ENCODE results near the gene ERP27.
A peak's percentile ranks its signal among the peaks of the same experiment; 100 is the strongest.

ERP27 gene

DNA sequence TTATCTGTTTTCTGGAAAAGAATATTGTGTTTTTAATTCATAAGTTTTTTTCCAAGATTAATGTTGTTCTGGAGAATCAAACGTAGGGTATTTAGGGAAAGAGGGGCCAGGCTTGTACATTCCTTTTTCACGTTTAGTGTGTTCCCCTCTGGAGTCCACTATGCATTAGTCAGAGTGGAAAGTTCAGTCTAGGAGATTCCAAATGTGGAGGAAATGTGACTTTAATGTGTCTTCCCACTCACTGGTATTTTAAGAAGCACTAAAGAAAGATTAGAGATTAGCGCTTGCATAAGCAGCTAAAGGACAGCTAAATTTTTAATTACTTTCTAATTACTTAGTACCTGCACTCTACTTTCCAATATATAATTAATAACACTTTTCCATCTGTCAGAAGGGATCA is 30.1 kb upstream of the ERP27 start:
- no peaks in the 10 kb centered on the region for H3K27me3 ChIP-seq (replicated peaks in 2 of 5; ENCODE audit: control insufficient read depth in 4 of 5, insufficient read depth in 5 of 5, low read length in 4 of 5)
- ChIA-PET POLR2A (no interaction called here), CTCF (interaction anchor here (1.8 to 2.0 kb wide), 3 partner anchors 9 to 27 kb away, joined by 5 to 7 read pairs (median 6); no protein-coding TSS in a partner anchor)
- WGBS (ENCODE audit: insufficient coverage) = 43% methylated on average over 2 of the region's 3 CpGs
- H3K36me3 ChIP-seq (ENCODE audit: control insufficient read depth in 4 of 4, insufficient read depth in 4 of 4, low read length in 3 of 4) = no peaks in the 10 kb centered on the region
- DNase-seq = no peak
- no peaks in the 10 kb centered on the region for H3K9me3 ChIP-seq (ENCODE audit: control extremely low read depth in 1 of 5, control insufficient read depth in 4 of 5, insufficient read depth in 2 of 5, low read depth in 1 of 5, low read length in 4 of 5)
- no peak overlapping the region for H3K27ac ChIP-seq (ENCODE audit: insufficient read depth in 1 of 2, low read depth in 1 of 2, low read length in 2 of 2, poor library complexity in 1 of 2, severe bottlenecking in 2 of 2)
- peaks cover 11 to 34% (median 22%) of the 10 kb centered on the region in 4 experiments for H3K4me1 ChIP-seq (ENCODE audit: control extremely low read depth in 1 of 4, control insufficient read depth in 4 of 4, insufficient read depth in 4 of 4, low read length in 3 of 4)
- H3K4me3 ChIP-seq (ENCODE audit: control insufficient read depth in 1 of 7, extremely low read depth in 1 of 7, insufficient read depth in 4 of 7, low read depth in 2 of 7, low read length in 6 of 7) = no peak overlapping the region

DNA sequence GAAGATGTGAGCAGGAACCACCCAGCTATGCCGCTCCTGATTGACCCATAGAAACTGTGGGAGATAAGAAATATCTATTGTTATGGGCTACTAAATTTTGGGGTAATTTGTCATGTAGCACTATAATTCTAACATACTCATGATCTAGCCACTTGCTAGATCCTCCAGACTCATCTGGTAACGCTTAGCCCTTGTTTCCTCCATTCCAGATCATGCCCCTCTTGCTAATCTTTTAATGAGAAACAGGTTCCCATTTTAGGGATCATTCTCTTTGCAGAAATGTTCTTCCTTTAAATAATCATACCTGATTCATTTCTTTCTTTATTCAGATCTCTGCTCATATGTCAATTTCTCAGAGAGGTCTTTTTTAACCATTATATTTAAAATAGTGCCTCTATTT is 26.9 kb upstream of the ERP27 start:
- POLR2A ChIA-PET = no interaction called here
- 100% methylated on average over 1 of the region's 2 CpGs for WGBS (ENCODE audit: insufficient coverage)
- no peak overlapping the region for H3K4me3 ChIP-seq (ENCODE audit: control insufficient read depth in 1 of 7, extremely low read depth in 1 of 7, insufficient read depth in 4 of 7, low read depth in 2 of 7, low read length in 6 of 7)
- H3K9me3 ChIP-seq (ENCODE audit: control extremely low read depth in 1 of 5, control insufficient read depth in 4 of 5, insufficient read depth in 2 of 5, low read depth in 1 of 5, low read length in 4 of 5) = no peaks in the 10 kb centered on the region
- H3K4me1 ChIP-seq (ENCODE audit: control extremely low read depth in 1 of 4, control insufficient read depth in 4 of 4, insufficient read depth in 4 of 4, low read length in 3 of 4) = peaks cover 23 to 54% (median 36%) of the 10 kb centered on the region in 4 experiments
- H3K27ac ChIP-seq (ENCODE audit: insufficient read depth in 1 of 2, low read depth in 1 of 2, low read length in 2 of 2, poor library complexity in 1 of 2, severe bottlenecking in 2 of 2) = peak overlapping the region in 1 of 2 experiments; percentile 6
- DNase-seq = no peak
- H3K27me3 ChIP-seq (replicated peaks in 2 of 5; ENCODE audit: control insufficient read depth in 4 of 5, insufficient read depth in 5 of 5, low read length in 4 of 5) = no peaks in the 10 kb centered on the region
- no peaks in the 10 kb centered on the region for H3K36me3 ChIP-seq (ENCODE audit: control insufficient read depth in 4 of 4, insufficient read depth in 4 of 4, low read length in 3 of 4)
- CTCF ChIA-PET = interaction anchor here (1.0 to 1.3 kb wide), 4 partner anchors 13 to 137 kb away, joined by 3 to 5 read pairs (median 3); no protein-coding TSS in a partner anchor

DNA sequence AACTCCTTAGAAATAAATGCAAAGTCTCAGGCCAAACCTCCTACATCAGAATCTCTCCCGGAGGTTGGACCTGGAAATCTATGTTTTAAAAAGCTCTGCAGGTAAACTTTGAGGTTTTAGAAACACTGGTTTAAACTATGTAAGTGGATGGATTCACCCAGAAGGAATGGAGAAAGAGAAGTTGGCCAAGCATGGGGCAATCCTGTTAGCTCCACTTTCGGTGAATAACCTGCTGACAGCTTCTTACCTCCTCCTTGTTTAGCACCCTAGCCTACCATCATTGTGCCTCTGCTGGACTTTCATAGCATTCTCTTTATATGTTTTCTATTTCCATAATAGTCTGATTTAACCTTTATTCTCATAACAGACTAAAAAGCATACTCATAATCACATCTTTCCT is 26.1 kb upstream of the ERP27 start:
- POLR2A ChIA-PET = no interaction called here

DNA sequence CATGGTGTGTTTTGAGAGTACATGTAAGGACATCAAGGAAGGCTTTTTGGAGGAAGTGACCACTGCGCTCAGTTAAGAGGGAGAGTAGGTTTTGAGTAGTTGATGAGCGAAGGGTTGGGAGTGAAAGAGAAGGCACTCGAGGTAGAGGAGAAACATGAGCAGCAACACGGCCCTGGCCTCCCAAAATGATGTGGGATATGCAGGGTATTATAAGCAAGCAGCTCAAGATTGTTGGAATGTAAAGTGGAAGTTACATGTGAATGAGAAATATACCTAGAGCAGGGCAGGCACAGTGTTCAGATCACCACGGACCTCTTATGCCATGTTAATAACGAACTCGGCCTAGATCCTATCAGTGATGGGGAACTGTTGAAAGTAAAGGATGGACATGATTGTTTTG is 25.2 kb upstream of the ERP27 start:
- peak overlapping the region in 1 of 7 experiments; percentile 29 for H3K4me3 ChIP-seq (ENCODE audit: control insufficient read depth in 1 of 7, extremely low read depth in 1 of 7, insufficient read depth in 4 of 7, low read depth in 2 of 7, low read length in 6 of 7)
- H3K36me3 ChIP-seq (ENCODE audit: control insufficient read depth in 4 of 4, insufficient read depth in 4 of 4, low read length in 3 of 4) = peaks cover 0 to 14% (median 0%) of the 10 kb centered on the region in 4 experiments
- no peaks in the 10 kb centered on the region for H3K9me3 ChIP-seq (ENCODE audit: control extremely low read depth in 1 of 5, control insufficient read depth in 4 of 5, insufficient read depth in 2 of 5, low read depth in 1 of 5, low read length in 4 of 5)
- ChIA-PET POLR2A (interaction anchor here (0.6 to 0.7 kb wide), 2 partner anchors 32 to 182 kb away, joined by 3 read pairs; no protein-coding TSS in a partner anchor), CTCF (interaction anchor here (1.3 kb wide), 1 partner anchor 26 kb away, joined by 5 read pairs; no protein-coding TSS in a partner anchor)
- WGBS (ENCODE audit: insufficient coverage) = 97% methylated on average over 7 of the region's 7 CpGs
- no peak for DNase-seq
- H3K27ac ChIP-seq (ENCODE audit: insufficient read depth in 1 of 2, low read depth in 1 of 2, low read length in 2 of 2, poor library complexity in 1 of 2, severe bottlenecking in 2 of 2) = peak overlapping the region; percentile 19 to 94
- H3K4me1 ChIP-seq (ENCODE audit: control extremely low read depth in 1 of 4, control insufficient read depth in 4 of 4, insufficient read depth in 4 of 4, low read length in 3 of 4) = peaks cover 36 to 71% (median 53%) of the 10 kb centered on the region in 4 experiments
- no peaks in the 10 kb centered on the region for H3K27me3 ChIP-seq (replicated peaks in 2 of 5; ENCODE audit: control insufficient read depth in 4 of 5, insufficient read depth in 5 of 5, low read length in 4 of 5)

More for the DNA sequence above, 26.1 kb upstream of the ERP27 start:
- Histone ChIP-seq H3K4me3 (ENCODE audit: control insufficient read depth in 1 of 7, extremely low read depth in 1 of 7, insufficient read depth in 4 of 7, low read depth in 2 of 7, low read length in 6 of 7) (no peak overlapping the region), H3K27me3 (replicated peaks in 2 of 5; ENCODE audit: control insufficient read depth in 4 of 5, insufficient read depth in 5 of 5, low read length in 4 of 5) (no peaks in the 10 kb centered on the region), H3K36me3 (ENCODE audit: control insufficient read depth in 4 of 4, insufficient read depth in 4 of 4, low read length in 3 of 4) (peaks cover 0 to 7% (median 0%) of the 10 kb centered on the region in 4 experiments), H3K4me1 (ENCODE audit: control extremely low read depth in 1 of 4, control insufficient read depth in 4 of 4, insufficient read depth in 4 of 4, low read length in 3 of 4) (peaks cover 31 to 62% (median 44%) of the 10 kb centered on the region in 4 experiments), H3K27ac (ENCODE audit: insufficient read depth in 1 of 2, low read depth in 1 of 2, low read length in 2 of 2, poor library complexity in 1 of 2, severe bottlenecking in 2 of 2) (peak overlapping the region; percentile 25 to 47), H3K9me3 (ENCODE audit: control extremely low read depth in 1 of 5, control insufficient read depth in 4 of 5, insufficient read depth in 2 of 5, low read depth in 1 of 5, low read length in 4 of 5) (no peaks in the 10 kb centered on the region)
- DNase-seq = no peak
- 78% methylated on average over 1 of the region's 2 CpGs for WGBS (ENCODE audit: insufficient coverage)
- CTCF ChIA-PET = interaction anchor here (1.0 to 1.3 kb wide), 5 partner anchors 14 to 136 kb away, joined by 3 to 5 read pairs (median 3); no protein-coding TSS in a partner anchor

DNA sequence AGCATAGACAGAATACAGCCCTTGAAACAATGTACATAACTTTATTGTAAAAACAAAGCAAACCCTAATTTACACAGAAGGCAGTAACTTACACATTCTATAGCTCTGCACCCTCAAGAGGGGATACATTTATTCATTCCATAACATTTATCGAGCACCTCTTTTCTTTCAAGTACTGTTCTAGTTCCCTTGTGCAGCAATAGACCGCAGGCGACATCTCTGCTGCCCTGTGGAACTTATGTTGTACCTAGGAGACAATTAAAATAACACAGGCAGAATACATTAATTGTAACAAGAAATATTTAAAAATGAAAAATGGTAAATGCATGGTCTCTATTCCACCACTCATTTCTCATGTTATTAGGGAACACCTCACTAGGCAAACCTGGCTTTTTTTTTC is 24.5 kb upstream of the ERP27 start:
- CTCF ChIA-PET = interaction anchor here (1.3 kb wide), 1 partner anchor 38 kb away, joined by 3 read pairs; no protein-coding TSS in a partner anchor

DNA sequence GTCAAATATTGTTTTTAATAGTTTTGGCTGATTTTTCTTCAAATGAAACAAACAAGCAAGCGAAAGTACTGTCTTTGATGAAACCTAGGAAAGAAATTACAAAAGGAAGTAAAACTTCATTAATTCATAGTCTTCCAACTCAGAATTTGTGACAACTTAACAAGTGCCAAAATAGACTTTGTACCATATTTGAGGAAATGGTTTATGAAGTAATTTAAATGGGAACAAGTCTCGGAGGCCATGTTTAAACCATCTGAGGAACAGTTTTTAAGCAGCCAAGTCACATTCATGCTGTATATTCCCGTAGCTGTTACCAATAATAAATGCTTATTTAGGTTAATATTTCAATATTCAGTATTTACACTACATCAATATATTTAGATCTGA is 23.8 kb upstream of the ERP27 start:
- POLR2A ChIA-PET = interaction anchor here (0.7 to 2.3 kb wide), 2 partner anchors 12 to 14 kb away, joined by 3 to 10 read pairs; no protein-coding TSS in a partner anchor
- Histone ChIP-seq H3K4me3 (ENCODE audit: control insufficient read depth in 1 of 7, extremely low read depth in 1 of 7, insufficient read depth in 4 of 7, low read depth in 2 of 7, low read length in 6 of 7) (peak overlapping the region in 6 of 7 experiments; percentile 85 to 96 (median 92)), H3K9me3 (ENCODE audit: control extremely low read depth in 1 of 5, control insufficient read depth in 4 of 5, insufficient read depth in 2 of 5, low read depth in 1 of 5, low read length in 4 of 5) (no peaks in the 10 kb centered on the region), H3K36me3 (ENCODE audit: control insufficient read depth in 4 of 4, insufficient read depth in 4 of 4, low read length in 3 of 4) (peaks cover 0 to 22% (median 0%) of the 10 kb centered on the region in 4 experiments), H3K27me3 (replicated peaks in 2 of 5; ENCODE audit: control insufficient read depth in 4 of 5, insufficient read depth in 5 of 5, low read length in 4 of 5) (no peaks in the 10 kb centered on the region), H3K4me1 (ENCODE audit: control extremely low read depth in 1 of 4, control insufficient read depth in 4 of 4, insufficient read depth in 4 of 4, low read length in 3 of 4) (peaks cover 50 to 84% (median 66%) of the 10 kb centered on the region in 4 experiments), H3K27ac (ENCODE audit: insufficient read depth in 1 of 2, low read depth in 1 of 2, low read length in 2 of 2, poor library complexity in 1 of 2, severe bottlenecking in 2 of 2) (peak overlapping the region; percentile 89 to 94)
- CTCF ChIA-PET = interaction anchor here (0.7 to 1.3 kb wide), 5 partner anchors 13 to 39 kb away, joined by 3 to 5 read pairs (median 3); partner anchors contain the start of gene ERP27
- DNase-seq = peak in 2 of 3 donors; percentile 35 to 59
- WGBS (ENCODE audit: insufficient coverage) = no CpG with 5 or more reads among the region's 3 CpGs

More for the DNA sequence above, 24.5 kb upstream of the ERP27 start:
- Histone ChIP-seq H3K27me3 (replicated peaks in 2 of 5; ENCODE audit: control insufficient read depth in 4 of 5, insufficient read depth in 5 of 5, low read length in 4 of 5) (no peaks in the 10 kb centered on the region), H3K9me3 (ENCODE audit: control extremely low read depth in 1 of 5, control insufficient read depth in 4 of 5, insufficient read depth in 2 of 5, low read depth in 1 of 5, low read length in 4 of 5) (no peaks in the 10 kb centered on the region), H3K36me3 (ENCODE audit: control insufficient read depth in 4 of 4, insufficient read depth in 4 of 4, low read length in 3 of 4) (peaks cover 0 to 18% (median 0%) of the 10 kb centered on the region in 4 experiments), H3K4me3 (ENCODE audit: control insufficient read depth in 1 of 7, extremely low read depth in 1 of 7, insufficient read depth in 4 of 7, low read depth in 2 of 7, low read length in 6 of 7) (peak overlapping the region in 3 of 7 experiments; percentile 1 to 92 (median 85)), H3K27ac (ENCODE audit: insufficient read depth in 1 of 2, low read depth in 1 of 2, low read length in 2 of 2, poor library complexity in 1 of 2, severe bottlenecking in 2 of 2) (peak overlapping the region; percentile 89 to 94), H3K4me1 (ENCODE audit: control extremely low read depth in 1 of 4, control insufficient read depth in 4 of 4, insufficient read depth in 4 of 4, low read length in 3 of 4) (peaks cover 43 to 78% (median 60%) of the 10 kb centered on the region in 4 experiments)
- POLR2A ChIA-PET = interaction anchor here (0.7 kb wide), 1 partner anchor 181 kb away, joined by 3 read pairs; no protein-coding TSS in a partner anchor
- WGBS (ENCODE audit: insufficient coverage) = 60% methylated on average over 1 of the region's 3 CpGs
- no peak for DNase-seq
